Hepatocyte (in vitro differentiated cells): ENCODE data around the gene C18orf63.

ENCODE experiments used
- EZH2 ChIP-seq: fragments of 200-600 bp; sonication (generic); IDR thresholded peaks from 2 replicates; pipeline ENCODE4 v1.6.1; 2016; ENCODE audit warnings: antibody characterized with exemption, mild to moderate bottlenecking, borderline replicate concordance
- EZH2phosphoT487 ChIP-seq: fragments of 200-600 bp; sonication (generic); IDR thresholded peaks from one replicate; pipeline ENCODE4 v1.6.1; 2018; ENCODE audit warnings: antibody characterized with exemption, mild to moderate bottlenecking, low read depth, moderate library complexity; ENCODE audit not compliant: unreplicated experiment, severe bottlenecking
- TF ChIP-seq, protein P1 (sequence below): fragments of 200-600 bp; sonication (generic); IDR thresholded peaks from 2 replicates; pipeline ENCODE4 v1.5.1; 2016; ENCODE audit warnings: antibody characterized with exemption, mild to moderate bottlenecking; ENCODE audit not compliant: poor library complexity

DNA sequence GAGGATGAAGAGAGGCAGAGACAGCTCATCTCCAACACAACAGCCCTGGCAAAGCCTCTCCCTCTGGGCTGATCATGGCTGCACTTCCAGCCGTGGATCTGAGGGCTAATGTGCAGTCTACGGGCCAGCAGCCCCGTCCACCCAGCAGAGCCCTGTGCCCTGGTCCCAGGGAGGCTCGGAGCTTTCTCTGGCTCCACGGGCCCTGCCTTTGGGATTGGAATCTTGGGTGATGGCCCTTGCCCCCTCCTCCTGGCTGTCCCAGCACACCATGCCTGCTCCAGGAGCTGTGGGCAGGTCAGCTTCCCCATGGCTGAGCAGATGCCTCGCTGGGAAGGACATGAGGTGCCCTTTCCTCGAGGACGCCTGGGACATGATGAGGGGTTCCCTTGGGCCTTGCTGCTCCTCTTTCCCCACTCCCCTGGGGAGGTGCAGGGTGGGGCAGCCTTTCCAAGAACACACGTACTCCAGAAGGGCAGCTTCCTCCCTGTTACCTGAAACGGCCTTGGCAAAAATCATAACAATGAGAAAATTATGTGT is 66.9 kb downstream of the C18orf63 start:
- TF ChIP-seq, protein P1, sequence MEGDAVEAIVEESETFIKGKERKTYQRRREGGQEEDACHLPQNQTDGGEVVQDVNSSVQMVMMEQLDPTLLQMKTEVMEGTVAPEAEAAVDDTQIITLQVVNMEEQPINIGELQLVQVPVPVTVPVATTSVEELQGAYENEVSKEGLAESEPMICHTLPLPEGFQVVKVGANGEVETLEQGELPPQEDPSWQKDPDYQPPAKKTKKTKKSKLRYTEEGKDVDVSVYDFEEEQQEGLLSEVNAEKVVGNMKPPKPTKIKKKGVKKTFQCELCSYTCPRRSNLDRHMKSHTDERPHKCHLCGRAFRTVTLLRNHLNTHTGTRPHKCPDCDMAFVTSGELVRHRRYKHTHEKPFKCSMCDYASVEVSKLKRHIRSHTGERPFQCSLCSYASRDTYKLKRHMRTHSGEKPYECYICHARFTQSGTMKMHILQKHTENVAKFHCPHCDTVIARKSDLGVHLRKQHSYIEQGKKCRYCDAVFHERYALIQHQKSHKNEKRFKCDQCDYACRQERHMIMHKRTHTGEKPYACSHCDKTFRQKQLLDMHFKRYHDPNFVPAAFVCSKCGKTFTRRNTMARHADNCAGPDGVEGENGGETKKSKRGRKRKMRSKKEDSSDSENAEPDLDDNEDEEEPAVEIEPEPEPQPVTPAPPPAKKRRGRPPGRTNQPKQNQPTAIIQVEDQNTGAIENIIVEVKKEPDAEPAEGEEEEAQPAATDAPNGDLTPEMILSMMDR, result no peak
- TF ChIP-seq EZH2, result no peak
- TF ChIP-seq EZH2phosphoT487, result no peak
